ENCODE results near the gene C1orf159. TPM values are rescaled to one million over a fixed set of nuclear protein-coding genes. Genes with fewer than 3 reads are reported as not detected.
"Not testable (repeated sequence)": the region's sequence is repeated elsewhere in the genome, so short reads cannot be mapped to it uniquely, and the experiment has no call there.

C1orf159 gene
- total RNA-seq, 1 donor from 2014 or later: 11.8 TPM

DNA sequence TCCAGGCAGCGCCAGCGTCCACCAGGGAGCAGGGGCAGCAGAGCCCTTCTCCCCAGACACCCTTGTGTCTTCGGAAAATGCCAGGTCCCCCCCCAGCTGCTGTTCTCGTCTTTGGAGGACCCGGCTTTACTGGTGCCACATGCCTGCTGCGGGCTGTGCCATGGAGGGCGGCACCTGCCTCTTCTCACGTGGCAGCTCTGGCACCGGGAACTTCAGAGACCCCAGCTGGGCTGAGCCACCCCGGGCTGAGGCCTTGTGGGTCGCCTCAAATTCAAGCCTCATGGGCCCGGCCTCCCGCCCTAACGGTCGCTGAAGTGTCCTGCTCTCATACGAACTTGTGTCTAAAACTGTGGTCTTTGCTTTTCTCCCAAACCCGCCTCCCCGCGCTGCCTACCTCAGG lies 27.0 kb upstream of the C1orf159 start:
- no peak for DNase-seq (ENCODE audit: extremely low spot score in 2 of 2)
- no peaks in the 10 kb centered on the region for H3K9me3 ChIP-seq
- no peak overlapping the region for H3K27ac ChIP-seq
- H3K4me3 ChIP-seq: no peak overlapping the region
- intact Hi-C loops (cut with DNase I): no loop called here
- no peaks in the 10 kb centered on the region for H3K36me3 ChIP-seq
- peaks cover 18% of the 10 kb centered on the region for H3K4me1 ChIP-seq
- no peaks in the 10 kb centered on the region for H3K27me3 ChIP-seq
- TF ChIP-seq POLR2A (IDR thresholded peaks at IDR 0.05) (no peak), POLR2AphosphoS5 (IDR thresholded peaks at IDR 0.05; ENCODE audit: insufficient read depth in 1 of 2, low read depth in 1 of 2) (no peak)
- TF ChIP-seq, protein P1, sequence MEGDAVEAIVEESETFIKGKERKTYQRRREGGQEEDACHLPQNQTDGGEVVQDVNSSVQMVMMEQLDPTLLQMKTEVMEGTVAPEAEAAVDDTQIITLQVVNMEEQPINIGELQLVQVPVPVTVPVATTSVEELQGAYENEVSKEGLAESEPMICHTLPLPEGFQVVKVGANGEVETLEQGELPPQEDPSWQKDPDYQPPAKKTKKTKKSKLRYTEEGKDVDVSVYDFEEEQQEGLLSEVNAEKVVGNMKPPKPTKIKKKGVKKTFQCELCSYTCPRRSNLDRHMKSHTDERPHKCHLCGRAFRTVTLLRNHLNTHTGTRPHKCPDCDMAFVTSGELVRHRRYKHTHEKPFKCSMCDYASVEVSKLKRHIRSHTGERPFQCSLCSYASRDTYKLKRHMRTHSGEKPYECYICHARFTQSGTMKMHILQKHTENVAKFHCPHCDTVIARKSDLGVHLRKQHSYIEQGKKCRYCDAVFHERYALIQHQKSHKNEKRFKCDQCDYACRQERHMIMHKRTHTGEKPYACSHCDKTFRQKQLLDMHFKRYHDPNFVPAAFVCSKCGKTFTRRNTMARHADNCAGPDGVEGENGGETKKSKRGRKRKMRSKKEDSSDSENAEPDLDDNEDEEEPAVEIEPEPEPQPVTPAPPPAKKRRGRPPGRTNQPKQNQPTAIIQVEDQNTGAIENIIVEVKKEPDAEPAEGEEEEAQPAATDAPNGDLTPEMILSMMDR (IDR thresholded peaks at IDR 0.05): no peak

DNA sequence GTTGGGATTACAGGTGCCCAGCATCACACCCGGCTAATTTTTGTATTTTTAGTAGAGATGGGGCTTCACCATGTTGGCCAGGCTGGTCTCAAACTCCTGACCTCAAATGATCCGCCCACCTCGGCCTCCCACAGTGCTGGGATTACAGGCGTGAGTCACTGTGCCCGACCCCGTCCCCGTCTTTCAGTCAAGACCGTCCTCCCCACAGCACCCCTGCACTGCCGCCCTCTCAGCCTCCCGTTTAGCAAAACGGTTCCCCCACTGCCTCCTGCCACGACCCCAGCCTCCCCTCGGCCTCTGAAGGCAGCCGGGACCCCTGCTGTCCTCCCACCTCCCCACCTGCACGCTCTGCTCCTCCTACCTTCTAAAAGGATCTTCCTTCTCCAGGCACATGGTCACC lies 26.5 kb upstream of the C1orf159 start:
- H3K36me3 ChIP-seq; H3K4me3 ChIP-seq; intact Hi-C loops (cut with DNase I); H3K27ac ChIP-seq; DNase-seq (ENCODE audit: extremely low spot score in 2 of 2); H3K9me3 ChIP-seq; H3K27me3 ChIP-seq: not testable (repeated sequence)
- H3K4me1 ChIP-seq: peaks cover 22% of the 10 kb centered on the region

DNA sequence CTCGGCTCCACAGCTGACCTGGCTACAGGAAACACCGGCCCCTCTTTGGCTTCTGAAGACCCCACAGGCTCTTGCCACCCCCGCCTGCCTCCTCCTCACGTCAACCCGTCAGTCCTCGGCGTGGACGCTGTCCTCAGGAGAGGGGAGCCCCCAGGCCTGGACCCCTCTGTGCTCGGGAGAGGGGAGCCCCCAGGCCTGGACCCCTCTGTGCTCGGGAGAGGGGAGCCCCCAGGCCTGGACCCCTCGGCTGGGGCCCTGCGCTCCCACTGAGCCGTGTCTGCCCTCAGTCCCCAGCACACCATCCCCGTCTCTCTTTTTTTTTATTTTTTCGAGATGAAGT lies 26.0 kb upstream of the C1orf159 start:
- H3K9me3 ChIP-seq: no peaks in the 10 kb centered on the region
- H3K36me3 ChIP-seq: no peaks in the 10 kb centered on the region
- H3K4me1 ChIP-seq: peaks cover 26% of the 10 kb centered on the region
- TF ChIP-seq POLR2AphosphoS5 (IDR thresholded peaks at IDR 0.05; ENCODE audit: insufficient read depth in 1 of 2, low read depth in 1 of 2): no peak
- TF ChIP-seq POLR2A (IDR thresholded peaks at IDR 0.05): no peak
- TF ChIP-seq, protein P1 (IDR thresholded peaks at IDR 0.05): no peak
- intact Hi-C loops (cut with DNase I): no loop called here
- no peak overlapping the region for H3K4me3 ChIP-seq
- H3K27me3 ChIP-seq: no peaks in the 10 kb centered on the region
- no peak overlapping the region for H3K27ac ChIP-seq
- DNase-seq (ENCODE audit: extremely low spot score in 2 of 2): no peak

DNA sequence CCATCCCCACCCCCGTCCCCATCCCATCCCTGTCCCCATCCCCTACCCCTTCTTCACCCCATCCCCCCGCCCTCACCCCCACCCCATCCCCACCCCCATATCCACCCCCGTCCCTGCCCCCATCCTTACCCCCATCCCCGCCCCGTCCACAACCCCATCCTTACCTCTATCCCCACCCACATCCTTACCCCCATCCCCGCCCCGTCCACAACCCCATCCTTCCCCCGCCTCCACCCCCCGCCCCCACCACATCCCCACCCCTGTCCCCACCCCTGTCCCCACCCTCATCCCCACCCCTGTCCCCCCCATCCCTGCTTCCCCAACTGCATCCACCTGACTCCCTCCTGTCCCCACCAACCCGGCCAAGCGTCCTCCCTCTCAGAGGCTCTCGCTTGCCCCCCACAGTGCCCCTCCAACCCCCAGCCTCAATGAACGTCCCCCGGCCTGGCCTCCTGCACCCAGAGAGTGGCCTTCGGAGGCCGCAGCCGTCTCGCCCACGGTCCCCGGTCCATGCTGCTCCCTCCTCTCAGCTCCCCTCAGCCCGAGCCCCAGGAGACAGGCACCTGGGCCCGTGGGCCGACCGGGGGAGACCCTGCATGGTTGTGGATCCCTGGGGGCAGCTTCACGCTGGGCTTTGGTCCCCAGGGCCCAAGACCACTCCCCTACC lies 25.5 kb upstream of the C1orf159 start:
- H3K27me3 ChIP-seq: no peaks in the 10 kb centered on the region

DNA sequence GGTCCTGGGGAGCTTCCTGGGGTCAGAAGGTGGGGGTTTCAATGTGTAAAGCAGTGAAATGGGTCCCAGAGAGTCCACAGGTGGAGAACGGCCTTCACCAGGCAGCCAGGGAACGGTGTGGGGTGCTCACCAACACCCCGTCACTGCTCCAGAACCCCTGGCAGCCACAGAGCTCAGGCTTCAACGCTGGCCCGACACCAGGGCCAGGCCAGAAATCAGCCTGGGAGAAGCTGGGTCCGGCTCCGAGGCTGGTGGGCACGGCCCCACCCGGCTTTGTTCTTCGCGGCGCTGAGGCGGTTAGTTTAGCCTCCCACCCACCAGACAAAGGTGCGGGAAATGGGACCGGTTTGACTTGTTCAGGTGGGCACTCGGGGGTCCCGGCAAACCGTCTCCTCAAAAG lies 24.8 kb upstream of the C1orf159 start:
- TF ChIP-seq POLR2A (IDR thresholded peaks at IDR 0.05): no peak
- TF ChIP-seq, protein P1 (IDR thresholded peaks at IDR 0.05): no peak
- no peak for TF ChIP-seq POLR2AphosphoS5 (IDR thresholded peaks at IDR 0.05; ENCODE audit: insufficient read depth in 1 of 2, low read depth in 1 of 2)
- H3K9me3 ChIP-seq: no peaks in the 10 kb centered on the region
- H3K27me3 ChIP-seq: no peaks in the 10 kb centered on the region
- intact Hi-C loops (cut with DNase I): no loop called here
- H3K4me1 ChIP-seq: peaks cover 25% of the 10 kb centered on the region
- no peak for DNase-seq (ENCODE audit: extremely low spot score in 2 of 2)
- H3K36me3 ChIP-seq: no peaks in the 10 kb centered on the region
- no peak overlapping the region for H3K4me3 ChIP-seq
- H3K27ac ChIP-seq: no peak overlapping the region

More for the DNA sequence above, 25.5 kb upstream of the C1orf159 start:
- Histone ChIP-seq H3K27ac (no peak overlapping the region), H3K4me3 (no peak overlapping the region), H3K36me3 (no peaks in the 10 kb centered on the region), H3K9me3 (no peaks in the 10 kb centered on the region), H3K4me1 (peaks cover 26% of the 10 kb centered on the region)
- DNase-seq (ENCODE audit: extremely low spot score in 2 of 2): no peak
- intact Hi-C loops (cut with DNase I): no loop called here
- no peak for TF ChIP-seq POLR2A (IDR thresholded peaks at IDR 0.05)
- TF ChIP-seq, protein P1 (IDR thresholded peaks at IDR 0.05): no peak
- TF ChIP-seq POLR2AphosphoS5 (IDR thresholded peaks at IDR 0.05; ENCODE audit: insufficient read depth in 1 of 2, low read depth in 1 of 2): no peak
